ENCODE data around the gene BACH2.
"Not testable (repeated sequence)": the region's sequence is repeated elsewhere in the genome, so short reads cannot be mapped to it uniquely, and the experiment has no call there.

BACH2 gene

DNA sequence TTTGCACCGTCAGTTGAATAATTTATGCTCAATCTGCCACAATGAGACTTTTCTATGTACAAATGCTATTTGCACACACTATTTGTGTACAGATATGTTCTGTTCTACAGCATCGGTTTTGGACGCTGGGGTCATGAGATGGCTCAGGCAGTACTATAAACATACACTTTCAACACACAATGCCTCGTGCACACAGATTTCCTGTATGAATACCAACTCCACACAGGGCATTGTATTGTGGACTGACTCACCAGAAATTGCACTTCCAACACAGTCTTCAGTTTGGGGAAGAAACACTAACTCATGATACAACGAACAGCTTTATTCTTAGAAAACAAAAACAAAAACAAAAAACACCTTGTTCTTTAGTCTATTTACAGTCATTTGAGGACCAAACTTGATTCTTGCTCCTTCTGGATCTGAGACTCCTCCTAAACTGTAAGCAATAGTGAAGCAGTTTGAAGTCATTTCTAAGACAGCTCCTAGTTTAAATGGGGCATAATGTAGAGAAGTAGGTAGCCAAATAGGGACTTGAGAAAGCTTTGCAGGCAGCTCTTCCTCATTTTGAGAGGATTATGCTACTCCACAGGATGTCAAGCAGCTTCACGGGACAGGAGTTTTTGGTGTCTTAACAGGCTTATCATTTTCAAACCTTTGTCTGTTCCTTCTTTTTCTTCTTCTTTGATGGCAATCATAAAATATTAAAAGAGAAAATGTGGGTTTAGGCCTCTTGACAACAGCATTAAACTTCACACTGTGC is 368.7 kb downstream of the BACH2 start:
- no peak for DNase-seq

DNA sequence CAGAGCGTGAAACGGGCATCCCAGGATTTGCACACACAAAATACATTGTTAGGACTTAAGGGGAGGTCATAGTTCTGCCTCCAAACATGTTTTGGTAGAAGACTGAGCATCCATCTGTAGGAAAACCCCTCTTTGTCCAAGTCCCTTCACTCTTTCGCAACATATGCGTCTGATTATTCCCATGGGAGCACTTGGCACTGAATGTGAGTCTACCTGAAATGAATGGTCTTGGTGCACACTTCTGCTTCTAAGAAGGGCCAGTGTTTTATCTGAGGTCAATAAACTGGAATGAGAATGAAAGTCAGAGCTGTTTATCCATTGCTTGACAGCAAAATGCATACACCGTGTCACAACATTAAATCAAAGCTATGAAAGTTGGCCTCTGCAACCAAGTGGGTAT is 369.4 kb downstream of the BACH2 start:
- no peak for DNase-seq

DNA sequence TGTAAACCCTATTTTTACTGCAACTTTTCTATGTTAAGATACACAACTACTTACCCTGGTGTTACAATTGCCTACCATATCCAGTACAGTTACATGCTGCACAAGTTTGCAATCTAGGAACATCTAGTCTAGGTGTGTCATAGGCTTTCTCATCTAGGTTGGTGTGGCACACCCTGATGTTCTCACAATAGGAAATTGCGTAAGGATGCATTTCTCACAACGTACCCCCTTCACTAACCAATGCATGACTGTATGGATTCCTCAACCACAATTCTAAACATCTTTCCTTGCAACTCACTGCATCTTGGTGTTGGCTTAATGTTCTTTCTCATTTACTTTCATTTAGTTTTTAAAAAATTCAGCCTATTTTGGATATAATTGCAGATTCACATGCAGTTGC is 370.8 kb downstream of the BACH2 start:
- no peak for DNase-seq

DNA sequence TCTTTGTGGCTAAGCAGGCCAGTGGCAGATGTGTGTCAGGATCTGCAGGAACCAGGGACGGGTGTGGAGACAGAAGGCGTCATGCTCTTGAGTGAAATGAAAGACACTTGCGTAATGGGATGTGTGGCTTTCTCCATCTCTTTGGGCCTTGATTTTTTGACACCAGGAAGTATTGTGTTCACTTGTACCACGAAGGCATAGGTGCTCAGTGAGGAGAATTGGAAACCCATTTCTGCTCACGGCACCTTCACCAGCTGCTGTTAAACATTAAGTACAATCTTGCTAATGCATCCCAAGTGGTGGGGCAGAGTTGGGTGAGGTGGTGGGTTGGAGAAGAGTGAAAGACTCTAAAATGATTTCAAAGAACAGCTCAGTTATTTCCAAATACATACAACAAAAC is 372.4 kb downstream of the BACH2 start:
- no peak for DNase-seq

DNA sequence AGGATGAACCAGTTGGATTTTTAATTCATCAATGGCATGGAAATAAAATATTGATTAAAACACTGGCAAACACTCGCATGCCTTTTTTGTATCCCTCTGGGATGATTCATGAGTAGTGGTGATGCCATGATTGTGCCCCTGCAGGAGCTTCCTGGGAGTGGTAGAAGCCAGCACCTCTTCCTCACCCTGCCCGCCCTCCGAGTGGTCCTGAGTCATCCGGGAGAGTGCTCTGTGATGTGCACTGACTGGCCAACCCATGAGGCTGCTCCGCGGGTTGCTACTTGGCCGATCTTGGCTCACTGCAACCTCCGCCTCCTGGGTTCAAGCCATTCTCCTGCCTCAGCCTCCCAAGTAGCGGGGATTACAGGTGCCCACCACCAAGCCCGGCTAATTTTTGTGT is 375.0 kb downstream of the BACH2 start:
- no peak for DNase-seq

DNA sequence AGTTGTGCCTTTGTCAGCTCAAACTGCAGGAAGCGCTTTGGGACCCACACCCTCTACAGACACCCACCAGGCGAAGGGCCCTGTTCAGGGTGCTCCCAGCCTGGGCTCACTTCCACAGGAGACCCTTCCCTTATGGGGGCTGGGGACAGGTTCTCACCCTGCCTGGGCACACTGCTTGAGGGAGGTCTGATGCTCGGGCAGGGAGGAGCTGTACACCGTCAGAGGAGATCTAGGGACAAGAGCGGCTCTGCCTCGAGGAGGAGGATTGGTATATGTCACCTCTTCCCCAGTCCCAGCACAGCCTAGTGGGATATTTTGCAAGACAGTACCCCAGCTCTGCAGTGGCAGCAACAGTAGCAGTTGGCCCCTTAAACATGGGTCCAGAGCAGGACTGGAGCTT is 375.4 kb downstream of the BACH2 start:
- DNase-seq = no peak

DNA sequence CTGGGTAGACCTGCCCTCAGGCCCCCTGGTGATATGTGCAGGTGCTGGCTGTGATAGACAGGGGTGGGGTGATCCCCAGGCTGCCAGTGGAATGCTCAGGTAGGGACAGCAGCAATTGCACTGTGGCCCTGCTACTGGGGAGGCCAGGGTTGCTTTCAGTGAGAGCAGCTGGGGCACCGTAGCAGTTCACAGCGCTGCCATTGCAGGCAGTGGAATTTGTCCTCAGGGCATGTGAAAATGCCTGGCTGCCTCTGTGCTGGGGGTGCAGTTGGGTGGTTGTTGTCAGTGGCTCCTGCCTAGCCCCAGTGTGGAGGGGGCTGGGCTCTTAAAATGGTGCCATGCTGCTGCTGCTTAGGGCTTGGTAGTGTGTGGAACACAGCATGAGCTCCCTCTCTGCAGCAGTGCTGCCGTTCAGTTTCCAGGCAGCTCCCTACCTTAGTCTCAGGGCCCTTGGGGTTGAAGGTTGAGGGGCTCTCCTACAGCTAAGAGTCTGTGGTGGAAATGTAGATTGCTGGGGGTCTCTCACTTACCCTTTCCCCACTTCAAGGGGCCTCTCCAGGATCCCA is 378.8 kb downstream of the BACH2 start:
- no peak for DNase-seq

DNA sequence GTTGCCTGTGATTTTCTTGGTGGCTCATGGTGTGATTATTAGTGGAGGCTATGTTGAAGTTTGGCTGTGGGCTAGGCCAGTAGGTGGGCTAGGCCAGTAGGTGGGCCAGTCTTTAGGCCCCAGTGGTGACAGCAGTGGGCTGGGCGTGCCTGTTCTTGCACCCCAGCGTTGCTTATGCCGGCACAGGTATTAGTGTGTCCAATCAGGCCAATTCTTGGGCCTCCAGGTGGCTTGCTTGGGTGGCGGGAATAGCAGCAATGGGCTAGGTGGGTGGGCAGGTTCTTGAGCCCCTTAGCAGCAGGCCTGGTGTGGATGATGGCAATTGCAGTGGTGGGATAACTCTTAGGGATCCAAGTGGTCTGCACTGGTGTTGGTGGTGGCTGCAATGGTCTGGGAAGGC is 379.4 kb downstream of the BACH2 start:
- DNase-seq = no peak

DNA sequence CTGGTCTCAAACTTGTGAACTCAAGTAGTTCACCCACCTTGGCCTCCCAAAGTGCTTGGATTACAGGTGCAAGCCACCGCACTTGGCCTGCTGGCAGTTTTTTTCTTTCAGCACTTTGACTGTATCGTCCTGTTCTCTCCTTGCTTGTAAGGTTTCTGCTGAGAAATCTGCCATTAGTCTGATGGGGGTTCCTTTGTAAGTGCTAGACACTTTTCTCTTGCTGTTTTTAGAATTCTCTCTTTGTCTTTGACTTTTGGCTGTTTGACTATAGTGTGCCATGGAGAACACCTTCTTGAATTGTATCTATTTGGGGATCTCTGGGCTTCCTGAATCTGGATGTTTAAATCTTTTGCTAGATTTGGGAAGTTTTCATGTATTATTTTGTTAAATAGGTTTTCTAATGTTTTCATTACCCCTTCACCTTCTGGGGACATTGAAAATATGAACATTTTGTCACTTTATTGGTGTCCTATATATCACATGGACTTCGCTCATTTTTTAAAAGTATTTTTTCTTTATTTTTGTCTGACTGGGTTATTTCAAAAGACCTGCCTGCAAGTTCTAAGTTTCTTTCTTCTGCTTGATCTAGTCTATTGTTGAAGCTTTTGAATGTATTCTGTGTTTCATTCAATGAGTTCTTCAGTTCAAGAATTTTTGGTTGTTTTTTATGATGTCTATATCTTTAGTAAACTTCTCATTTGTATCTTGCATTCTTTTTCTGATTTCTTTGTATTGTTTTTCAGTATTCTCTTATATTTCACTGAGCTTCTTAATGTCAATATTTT is 380.3 kb downstream of the BACH2 start:
- no peak for DNase-seq

DNA sequence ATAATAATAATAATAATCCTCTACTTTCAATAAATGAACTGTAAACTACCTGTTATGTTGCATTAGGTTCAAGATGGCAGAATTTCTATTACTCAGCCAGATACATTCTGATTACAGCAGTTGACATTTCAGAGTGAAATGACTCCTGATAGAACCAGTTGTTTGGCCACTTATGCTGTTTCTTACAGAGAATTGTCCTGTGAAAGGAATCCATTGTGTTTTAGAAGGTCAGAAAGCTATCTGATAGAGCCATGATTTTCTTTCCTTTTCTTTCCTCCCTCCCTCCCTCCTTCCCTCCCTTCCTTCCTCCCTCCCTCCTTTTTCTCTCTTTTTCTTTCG is 385.8 kb downstream of the BACH2 start:
- DNase-seq = no peak

DNA sequence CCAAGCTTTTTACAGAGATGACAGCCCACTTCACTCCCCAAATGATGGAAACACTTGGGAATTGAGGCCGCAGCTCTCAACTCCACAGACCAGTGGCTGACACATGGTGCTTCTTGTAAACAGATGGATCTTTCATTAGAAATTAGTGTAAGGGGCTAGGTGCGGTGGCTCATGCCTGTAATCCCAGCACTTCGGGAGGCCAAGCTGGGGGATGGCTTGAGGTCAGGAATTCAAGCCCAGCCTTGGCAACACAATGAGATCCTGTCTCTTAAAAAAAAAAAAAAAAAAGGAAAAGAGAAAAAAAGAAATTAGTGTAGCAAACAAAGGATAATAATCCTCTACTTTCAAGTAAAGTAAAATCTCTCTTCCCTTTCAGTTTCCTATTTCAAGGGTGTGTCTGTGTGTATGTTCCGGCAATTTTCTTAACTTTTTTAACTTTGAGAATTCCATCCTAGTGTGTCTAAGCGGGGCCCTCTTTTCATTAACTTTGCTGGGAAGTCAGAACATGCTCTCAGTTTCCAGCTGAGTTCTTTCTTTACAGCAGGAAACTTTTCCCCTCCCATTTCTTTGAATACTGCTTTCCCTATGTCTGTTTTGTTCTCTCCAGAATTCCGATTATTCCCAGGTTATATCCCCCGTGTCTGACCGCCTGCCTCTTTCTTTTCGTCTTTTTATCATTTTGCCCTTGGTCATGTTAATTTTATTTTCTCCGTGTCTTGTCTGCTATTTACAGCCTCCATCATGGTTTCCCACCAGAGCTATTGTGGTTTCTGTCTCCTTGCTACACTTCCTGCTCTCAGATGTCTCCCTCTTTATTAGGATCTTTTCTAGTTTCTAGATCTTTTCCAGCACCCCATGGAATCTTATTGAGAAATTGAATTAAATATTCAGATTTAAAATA is 386.4 kb downstream of the BACH2 start:
- DNase-seq = not testable (repeated sequence)

DNA sequence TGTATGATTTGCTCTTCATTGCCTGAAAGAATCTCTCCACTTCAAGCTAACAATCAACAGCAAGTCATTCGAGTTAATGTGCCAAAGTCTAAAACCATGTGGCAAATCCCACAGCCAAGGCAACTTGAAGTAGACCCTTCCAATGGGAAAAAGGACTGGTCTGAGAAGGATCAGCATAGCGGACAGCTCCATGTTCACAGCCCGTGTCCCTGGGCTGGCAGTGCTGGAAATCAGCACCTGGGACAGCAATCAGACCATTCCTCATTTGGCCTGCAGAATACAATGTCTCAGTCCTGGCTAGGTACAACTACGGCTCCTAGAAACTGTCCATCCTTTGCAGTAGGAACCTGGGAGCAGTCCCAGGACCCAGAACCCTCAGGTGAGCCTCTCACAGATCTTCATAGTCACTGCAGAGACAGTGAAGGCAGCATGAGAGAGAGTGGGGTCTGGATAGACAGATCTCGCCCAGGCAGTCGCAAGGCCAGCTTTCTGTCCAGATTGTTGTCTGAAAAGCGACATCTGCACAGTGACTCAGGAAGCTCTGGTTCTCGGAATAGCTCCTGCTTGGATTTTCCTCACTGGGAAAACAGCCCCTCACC is 401.3 kb downstream of the BACH2 start:
- DNase-seq = no peak

DNA sequence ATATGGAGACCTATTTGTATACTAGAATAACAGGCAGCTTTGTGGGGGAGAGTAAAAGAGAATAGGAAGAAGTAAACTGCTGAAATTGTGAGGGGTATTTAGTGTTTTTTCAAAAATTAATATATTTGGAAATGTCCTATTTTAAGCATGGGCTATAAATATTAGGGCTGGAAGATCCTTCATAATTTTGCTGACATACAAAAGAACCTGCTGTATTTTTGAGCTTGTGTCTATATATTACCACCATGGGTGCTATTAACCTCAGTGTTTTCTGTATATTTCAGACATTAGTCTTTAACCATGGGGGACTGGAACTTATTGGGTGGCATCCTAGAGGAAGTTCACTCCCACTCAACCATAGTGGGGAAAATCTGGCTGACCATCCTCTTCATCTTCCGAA is 402.5 kb downstream of the BACH2 start, which contains the start of gene GJA10:
Gene GJA10 (plus strand): TSS at position 301 of the 400 bp plus-strand sequence. CDS start 0 bp downstream, at position 301.
- DNase-seq = no peak

DNA sequence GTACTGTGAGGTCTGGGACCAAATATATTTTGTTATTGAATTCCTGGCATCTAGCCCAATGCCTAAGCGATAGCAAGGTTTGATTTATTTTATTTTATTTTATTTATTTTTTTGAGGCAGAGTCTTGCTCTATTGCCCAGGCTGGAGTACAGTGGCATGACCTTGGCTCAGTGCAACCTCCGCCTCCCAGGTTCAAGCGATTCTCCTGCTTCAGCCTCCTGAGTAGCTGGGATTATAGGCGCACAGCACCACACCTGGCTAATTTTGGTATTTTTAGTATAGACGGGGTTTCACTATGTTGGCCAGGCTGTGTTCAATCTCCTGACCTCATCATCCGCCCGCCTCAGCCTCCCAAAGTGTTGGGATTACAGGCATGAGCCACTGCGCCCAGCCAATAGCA is 404.1 kb downstream of the BACH2 start:
- not testable (repeated sequence) for DNase-seq

DNA sequence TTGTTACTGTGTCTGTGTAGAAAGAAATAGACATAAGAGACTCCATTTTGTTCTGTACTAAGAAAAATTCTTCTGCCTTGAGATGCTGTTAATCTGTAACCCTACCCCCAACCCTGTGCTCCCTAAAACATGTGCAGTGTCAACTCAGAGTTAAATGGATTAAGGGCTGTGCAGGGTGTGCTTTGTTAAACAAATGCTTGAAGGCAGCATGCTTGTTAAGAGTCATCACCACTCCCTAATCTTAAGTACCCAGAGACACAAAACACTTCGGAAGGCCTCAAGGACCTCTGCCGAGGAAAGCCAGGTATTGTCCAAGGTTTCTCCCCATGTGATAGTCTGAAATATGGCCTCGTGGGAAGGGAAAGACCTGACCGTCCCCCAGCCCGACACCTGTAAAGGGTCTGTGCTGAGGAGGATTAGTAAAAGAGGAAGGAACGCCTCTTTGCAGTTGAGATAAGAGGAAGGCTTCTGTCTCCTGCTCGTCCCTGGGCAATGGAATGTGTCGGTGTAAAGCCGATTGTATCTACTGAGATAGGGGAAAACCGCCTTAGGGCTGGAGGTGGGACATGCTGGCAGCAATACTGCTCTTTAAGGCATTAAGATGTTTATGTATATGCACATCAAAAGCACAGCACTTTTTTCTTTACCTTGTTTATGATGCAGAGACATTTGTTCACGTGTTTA is 405.7 kb downstream of the BACH2 start:
- not testable (repeated sequence) for DNase-seq

DNA sequence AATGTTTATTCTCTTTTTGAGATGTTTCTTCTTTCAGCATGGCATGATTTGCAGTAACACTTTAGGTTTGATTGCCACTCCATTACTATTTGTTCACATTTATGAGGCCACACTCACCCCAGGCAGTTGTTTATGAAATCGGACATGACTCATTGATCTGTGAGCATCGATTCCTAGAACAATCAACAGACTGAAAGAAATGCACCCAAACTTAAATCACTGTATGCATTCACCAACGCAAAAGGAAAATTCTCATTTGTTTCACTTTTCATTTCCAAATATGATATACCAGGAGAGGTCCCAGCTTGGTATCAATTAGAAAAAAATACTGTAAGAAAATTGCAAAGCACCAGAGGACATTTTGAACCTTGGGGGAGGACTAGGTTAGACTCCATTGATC is 407.8 kb downstream of the BACH2 start:
- DNase-seq = no peak

DNA sequence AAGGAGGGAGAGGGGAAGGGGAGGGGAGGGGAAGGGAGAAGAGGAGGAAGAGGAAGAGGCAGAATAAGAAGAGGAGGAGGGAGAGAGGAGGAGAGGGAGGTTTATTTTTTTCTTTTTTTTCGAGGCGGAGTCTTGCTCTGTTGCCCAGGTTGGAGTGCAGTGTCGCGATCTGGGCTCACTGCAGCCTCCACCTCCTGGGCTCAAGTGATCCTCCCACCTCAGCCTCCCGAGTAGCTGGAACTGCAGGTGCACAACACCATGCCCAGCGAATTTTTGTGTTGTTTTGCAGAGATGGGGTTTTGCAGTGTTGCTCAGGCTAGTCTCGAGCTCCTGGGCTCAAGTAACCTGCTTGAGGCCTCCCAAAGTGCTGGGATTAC is 408.5 kb downstream of the BACH2 start:
- no peak for DNase-seq

DNA sequence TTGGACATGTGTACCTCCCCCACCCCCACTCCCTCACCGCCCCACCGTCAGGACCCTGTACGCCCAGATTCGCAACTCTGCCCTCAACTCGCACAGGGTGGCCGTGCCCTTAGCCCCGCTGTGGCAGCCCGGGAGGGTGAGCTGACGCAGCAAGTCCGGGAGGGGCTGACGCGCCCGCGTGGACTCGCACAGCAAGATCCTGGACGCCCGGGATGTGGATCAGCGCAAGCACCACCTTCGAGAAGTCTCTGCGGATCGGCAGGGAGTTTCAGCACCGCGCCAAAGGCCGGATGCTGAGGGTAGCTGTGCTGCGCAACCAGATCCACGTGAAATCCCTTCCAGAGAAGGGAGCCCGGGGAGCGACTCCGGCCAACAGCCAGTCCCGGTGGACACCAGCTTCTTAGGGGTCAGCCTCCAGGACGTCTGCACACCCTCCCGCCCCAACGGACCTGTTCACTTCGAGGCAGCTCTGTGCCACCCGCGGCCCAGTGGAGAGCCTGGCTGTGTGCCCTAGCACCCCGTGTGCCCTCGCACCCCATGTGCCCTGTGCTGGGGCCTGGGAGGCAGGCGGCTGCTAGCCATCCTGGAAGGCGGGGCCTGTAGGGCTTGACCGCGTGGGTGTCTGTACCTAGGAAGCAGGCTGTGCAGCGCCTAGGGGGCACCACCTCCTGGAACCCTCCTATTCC is 409.0 kb downstream of the BACH2 start:
- no peak for DNase-seq

DNA sequence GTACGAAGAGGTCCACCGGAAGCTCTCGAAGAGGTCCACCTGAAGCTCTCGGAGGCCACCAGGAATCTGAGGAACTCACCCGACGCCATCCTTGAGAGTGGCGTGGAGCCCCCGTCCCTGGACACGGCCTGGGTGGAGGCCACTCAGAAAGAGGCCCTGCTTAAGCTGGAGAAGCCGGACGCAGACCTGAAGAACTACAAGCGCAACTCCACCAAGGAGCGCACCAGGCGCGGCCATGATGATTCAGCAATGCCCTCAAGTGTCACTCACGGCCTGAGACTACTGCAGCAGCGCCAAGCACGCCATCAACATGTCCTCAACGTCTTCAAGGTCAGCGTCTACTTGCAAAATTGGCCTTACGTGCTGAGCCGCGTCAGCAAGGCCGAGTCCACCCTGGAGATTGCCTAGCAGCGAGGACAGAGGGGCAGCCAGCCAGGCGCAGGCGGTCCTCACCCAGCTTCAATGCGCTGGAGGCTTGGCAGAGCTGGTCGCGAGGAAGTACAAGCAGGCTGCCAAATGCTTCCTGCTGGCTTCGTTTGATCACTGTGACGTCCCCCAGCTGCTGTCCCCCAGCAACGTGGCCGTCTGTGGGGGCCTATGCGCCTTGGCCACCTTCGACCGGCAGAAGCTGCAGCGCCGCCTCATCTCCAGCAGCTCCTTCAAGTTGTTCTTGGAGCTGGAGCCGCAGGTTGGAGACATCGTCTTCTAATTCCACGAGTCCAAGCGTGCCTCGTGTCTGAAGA is 410.1 kb downstream of the BACH2 start:
- DNase-seq = no peak

All from activated T-cell treated with anti-CD3 and anti-CD28 coated beads for 4 hours (primary cell).